Cardiac muscle cell (in vitro differentiated cells and primary cell): ENCODE data around the gene NASP. TPM values are rescaled to one million over a fixed set of nuclear protein-coding genes. Genes with fewer than 3 reads are reported as not detected.

Source experiments
- DNase-seq, 2 donors: peaks; one replicate each; pipeline versions ENCODE4 v3.0.0 to v3.0.0-alpha.2; 2010 to 2017; ENCODE audit warnings: low read depth in 1 of 2, low spot score in 1 of 2
- H3K27ac ChIP-seq: fragments of 200-600 bp; sonication (generic); 2 replicates; pipeline ENCODE4 v1.5.1; 2016
- H3K27me3 ChIP-seq: fragments of 200-600 bp; sonication (generic); 2 replicates; pipeline ENCODE4 v1.6.0; 2016; ENCODE audit warnings: control low read depth
- H3K36me3 ChIP-seq: fragments of 200-600 bp; sonication (generic); 2 replicates; pipeline ENCODE4 v1.5.1; 2016; ENCODE audit warnings: control low read depth
- H3K4me1 ChIP-seq: fragments of 200-600 bp; sonication (generic); 2 replicates; pipeline ENCODE4 v1.8.1; 2017; ENCODE audit warnings: low read depth, mild to moderate bottlenecking, mixed run types
- H3K4me3 ChIP-seq: fragments of 200-600 bp; sonication (generic); 2 replicates; pipeline ENCODE4 v1.5.1; 2016; ENCODE audit warnings: mild to moderate bottlenecking
- H3K9me3 ChIP-seq: fragments of 200-600 bp; sonication (generic); 2 replicates; pipeline ENCODE4 v1.5.1; 2017; ENCODE audit warnings: low read depth, mild to moderate bottlenecking, control low read depth
- polyA plus RNA-seq: library from polyadenylated mRNA; unstranded; fragments of >200 nt; fragmentation: Nextera tagmentation; extraction: Ambion mirVana; gene quantifications from 2 replicates; pipeline ENCODE4 v1.2.1, GENCODE V29; 2016
- total RNA-seq: library from RNA; depleted of rRNA; stranded (reverse); fragments of >200 nt; gene quantifications from 2 replicates; pipeline ENCODE4 v1.2.3, GENCODE V29; 2016
- TF ChIP-seq, protein P1 (sequence below): IDR thresholded peaks from 2 replicates; pipeline ENCODE4 v1.5.1; 2012; ENCODE audit warnings: low read depth, mild to moderate bottlenecking, low read length

Gene NASP
- total and polyA plus RNA-seq, 2 experiments from 2014 or later = 89.3 to 172 TPM

DNA sequence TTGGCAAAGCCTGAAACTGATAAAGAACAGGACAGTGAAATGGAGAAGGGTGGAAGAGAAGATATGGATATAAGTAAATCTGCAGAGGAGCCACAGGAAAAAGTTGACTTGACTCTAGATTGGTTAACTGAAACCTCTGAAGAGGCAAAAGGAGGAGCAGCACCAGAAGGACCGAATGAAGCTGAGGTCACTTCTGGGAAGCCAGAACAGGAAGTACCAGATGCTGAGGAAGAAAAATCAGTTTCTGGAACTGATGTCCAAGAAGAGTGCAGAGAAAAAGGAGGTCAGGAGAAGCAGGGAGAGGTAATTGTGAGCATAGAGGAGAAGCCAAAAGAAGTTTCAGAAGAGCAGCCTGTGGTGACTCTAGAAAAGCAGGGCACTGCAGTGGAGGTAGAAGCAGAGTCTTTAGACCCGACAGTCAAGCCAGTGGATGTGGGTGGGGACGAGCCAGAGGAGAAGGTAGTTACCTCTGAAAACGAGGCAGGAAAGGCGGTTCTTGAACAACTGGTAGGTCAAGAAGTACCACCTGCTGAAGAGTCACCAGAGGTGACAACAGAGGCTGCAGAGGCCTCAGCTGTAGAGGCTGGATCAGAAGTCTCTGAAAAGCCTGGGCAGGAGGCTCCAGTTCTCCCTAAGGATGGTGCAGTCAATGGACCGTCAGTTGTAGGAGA is 23.7 kb downstream of the NASP start:
- TF ChIP-seq, protein P1, sequence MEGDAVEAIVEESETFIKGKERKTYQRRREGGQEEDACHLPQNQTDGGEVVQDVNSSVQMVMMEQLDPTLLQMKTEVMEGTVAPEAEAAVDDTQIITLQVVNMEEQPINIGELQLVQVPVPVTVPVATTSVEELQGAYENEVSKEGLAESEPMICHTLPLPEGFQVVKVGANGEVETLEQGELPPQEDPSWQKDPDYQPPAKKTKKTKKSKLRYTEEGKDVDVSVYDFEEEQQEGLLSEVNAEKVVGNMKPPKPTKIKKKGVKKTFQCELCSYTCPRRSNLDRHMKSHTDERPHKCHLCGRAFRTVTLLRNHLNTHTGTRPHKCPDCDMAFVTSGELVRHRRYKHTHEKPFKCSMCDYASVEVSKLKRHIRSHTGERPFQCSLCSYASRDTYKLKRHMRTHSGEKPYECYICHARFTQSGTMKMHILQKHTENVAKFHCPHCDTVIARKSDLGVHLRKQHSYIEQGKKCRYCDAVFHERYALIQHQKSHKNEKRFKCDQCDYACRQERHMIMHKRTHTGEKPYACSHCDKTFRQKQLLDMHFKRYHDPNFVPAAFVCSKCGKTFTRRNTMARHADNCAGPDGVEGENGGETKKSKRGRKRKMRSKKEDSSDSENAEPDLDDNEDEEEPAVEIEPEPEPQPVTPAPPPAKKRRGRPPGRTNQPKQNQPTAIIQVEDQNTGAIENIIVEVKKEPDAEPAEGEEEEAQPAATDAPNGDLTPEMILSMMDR = no peak
- no peaks in the 10 kb centered on the region for H3K9me3 ChIP-seq
- H3K27me3 ChIP-seq = no peaks in the 10 kb centered on the region
- no peak for DNase-seq
- H3K36me3 ChIP-seq = peaks cover 40% of the 10 kb centered on the region
- H3K4me3 ChIP-seq = no peak overlapping the region
- H3K4me1 ChIP-seq = no peaks in the 10 kb centered on the region
- no peak overlapping the region for H3K27ac ChIP-seq

DNA sequence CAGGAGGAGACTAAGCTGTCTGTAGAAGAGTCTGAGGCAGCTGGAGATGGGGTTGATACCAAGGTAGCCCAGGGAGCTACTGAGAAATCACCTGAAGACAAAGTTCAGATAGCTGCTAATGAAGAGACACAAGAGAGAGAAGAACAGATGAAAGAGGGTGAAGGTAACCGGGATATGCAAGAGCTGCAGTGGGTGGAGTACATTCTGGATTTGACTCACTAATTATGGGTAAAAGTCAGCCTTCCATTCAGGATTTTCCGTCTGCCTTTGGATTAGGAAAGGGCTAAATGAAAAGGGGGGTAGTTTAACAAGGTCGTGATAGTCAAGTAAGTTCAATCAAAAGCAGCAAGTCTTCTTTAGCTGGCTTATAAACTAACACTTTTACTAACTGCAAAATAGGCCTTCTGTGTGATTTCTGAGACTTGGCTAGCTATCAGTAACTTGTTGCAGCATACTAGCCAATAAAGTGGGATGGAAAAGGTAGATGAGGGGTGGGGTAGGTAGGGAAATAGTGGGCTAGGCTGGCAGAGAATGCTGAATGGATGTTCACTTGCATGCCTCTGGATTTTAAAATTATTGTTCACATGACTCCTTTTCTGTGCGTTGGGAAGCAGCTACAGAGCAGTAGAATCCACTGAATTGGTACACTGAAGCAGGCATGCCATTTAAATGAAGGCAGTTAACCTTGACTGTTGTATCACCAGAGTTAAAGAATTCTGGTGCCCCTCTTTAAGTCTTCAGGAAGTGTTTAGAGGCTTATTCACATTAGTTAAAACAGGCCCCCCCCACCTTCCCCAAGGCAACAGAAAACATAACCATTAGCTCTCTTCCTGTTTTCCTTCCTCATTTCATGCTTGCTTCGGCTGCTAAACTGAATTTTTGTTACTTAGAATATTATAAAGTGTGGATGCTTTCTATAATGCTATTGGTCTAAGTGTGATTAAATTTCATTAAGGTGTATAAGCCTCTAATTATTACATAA is 24.6 kb downstream of the NASP start:
- TF ChIP-seq, protein P1 = no peak
- Histone ChIP-seq H3K36me3 (peaks cover 48% of the 10 kb centered on the region), H3K27ac (no peak overlapping the region), H3K9me3 (no peaks in the 10 kb centered on the region), H3K4me1 (no peaks in the 10 kb centered on the region), H3K27me3 (no peaks in the 10 kb centered on the region), H3K4me3 (no peak overlapping the region)
- DNase-seq = no peak

DNA sequence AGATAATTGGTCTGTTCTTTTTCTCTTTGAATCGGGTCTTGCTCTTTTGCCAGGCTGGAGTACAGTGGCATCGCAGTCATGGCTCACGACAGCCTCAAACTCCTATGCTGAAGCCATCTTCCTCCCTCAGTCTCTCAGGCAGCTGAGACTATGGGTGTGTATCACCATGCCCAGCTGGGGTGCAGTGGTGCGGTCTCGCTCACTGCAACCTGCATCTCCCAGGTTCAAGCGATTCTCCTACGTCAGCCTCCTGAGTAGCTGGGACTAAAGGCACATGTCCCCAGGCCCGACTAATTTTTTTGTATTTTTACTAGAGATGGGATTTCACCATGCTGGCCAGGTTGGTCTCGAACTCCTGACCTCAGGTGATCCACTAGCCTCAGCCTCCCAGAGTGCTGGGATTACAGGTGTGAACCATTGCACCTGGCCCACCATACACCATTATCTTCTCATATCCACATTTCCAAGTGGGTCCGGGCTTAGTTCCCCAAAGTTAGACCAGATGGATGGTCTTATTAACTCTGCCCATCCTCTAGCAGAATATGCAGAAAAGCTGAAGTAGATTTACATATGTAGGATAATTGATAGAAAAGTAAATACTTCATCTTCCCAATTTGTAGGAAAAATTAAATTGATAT is 26.9 kb downstream of the NASP start:
- no peaks in the 10 kb centered on the region for H3K4me1 ChIP-seq
- TF ChIP-seq, protein P1 = no peak
- no peak for DNase-seq
- peaks cover 50% of the 10 kb centered on the region for H3K36me3 ChIP-seq
- no peak overlapping the region for H3K4me3 ChIP-seq
- no peak overlapping the region for H3K27ac ChIP-seq
- no peaks in the 10 kb centered on the region for H3K27me3 ChIP-seq
- no peaks in the 10 kb centered on the region for H3K9me3 ChIP-seq

DNA sequence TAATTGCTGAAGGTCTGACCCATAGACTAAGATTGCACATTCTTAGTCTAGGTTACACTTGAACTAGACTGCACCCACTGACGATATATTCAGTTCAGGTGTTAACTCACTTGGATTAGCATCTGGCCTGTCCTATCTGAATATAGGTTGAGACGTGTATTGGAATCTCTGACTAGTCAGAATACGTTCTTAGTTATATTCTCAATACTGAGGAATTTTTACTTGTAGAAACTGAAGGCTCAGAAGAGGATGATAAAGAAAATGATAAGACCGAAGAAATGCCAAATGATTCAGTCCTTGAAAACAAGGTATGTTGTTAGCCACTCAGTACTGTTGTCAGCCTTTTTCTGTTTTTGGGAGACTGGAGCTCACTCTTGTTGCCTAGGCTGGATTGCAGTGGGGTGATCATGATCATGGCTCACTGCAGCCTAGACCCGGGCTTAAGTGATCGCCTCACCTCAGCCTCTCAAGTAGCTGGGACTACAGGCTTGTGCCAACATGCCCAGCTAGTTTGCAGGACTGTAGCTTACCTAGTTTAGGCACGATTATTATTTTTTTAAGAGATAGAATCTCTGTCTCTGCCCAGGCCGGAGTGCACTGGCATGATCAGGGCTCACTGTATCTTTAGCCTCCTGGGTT is 29.2 kb downstream of the NASP start:
- TF ChIP-seq, protein P1 = no peak
- H3K27ac ChIP-seq = no peak overlapping the region
- no peak for DNase-seq
- H3K4me1 ChIP-seq = no peaks in the 10 kb centered on the region
- no peaks in the 10 kb centered on the region for H3K27me3 ChIP-seq
- no peak overlapping the region for H3K4me3 ChIP-seq
- H3K36me3 ChIP-seq = peaks cover 63% of the 10 kb centered on the region
- H3K9me3 ChIP-seq = no peaks in the 10 kb centered on the region

DNA sequence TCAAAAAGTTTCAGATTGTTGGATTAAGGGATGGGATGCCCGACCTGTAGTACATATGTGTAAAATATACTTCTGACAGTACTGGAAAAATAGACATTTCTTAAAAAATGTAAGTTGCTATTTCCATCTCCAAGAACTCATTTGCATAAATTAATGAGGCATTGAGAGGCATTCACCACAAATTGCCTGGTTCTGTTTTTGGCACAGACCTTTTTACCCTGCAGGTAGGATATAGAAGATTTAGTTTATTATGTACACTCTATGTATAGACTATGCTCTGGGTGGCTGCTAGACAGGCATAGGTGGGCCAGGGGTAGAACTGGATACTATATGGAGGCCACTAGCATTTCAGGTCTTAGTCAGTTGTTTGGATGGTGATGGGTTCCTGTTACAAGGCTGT is 32.0 kb downstream of the NASP start:
- H3K4me3 ChIP-seq = no peak overlapping the region
- peaks cover 56% of the 10 kb centered on the region for H3K36me3 ChIP-seq
- DNase-seq = no peak
- no peaks in the 10 kb centered on the region for H3K27me3 ChIP-seq
- no peaks in the 10 kb centered on the region for H3K9me3 ChIP-seq
- H3K27ac ChIP-seq = no peak overlapping the region
- TF ChIP-seq, protein P1 = no peak
- no peaks in the 10 kb centered on the region for H3K4me1 ChIP-seq
